Adrenal gland (tissue), 12 donors: Measurements from ENCODE around the gene EXD3. TPM values are rescaled to one million over a fixed set of nuclear protein-coding genes. Genes with fewer than 3 reads are reported as not detected.
A peak's percentile ranks its signal among the peaks of the same experiment; 100 is the strongest.
"Not testable (repeated sequence)": the region's sequence is repeated elsewhere in the genome, so short reads cannot be mapped to it uniquely, and the experiment has no call there.

ENCODE experiments used
- DNase-seq, 7 donors: peaks; one replicate each; pipeline ENCODE4 v3.0.0-alpha.2; 2019 to 2020
- H3K27ac ChIP-seq, 5 donors: fragments of 200-600 bp; sonication (generic) in 4 of 5; 1 replicate in 3 of 5; 2 replicates in 2 of 5; pipeline versions ENCODE4 v1.5.1 to v1.8.0; 2016 to 2020; ENCODE audit warnings: mild to moderate bottlenecking in 1 of 5
- H3K27me3 ChIP-seq: fragments of 200-600 bp; 2 replicates; pipeline ENCODE4 v1.8.0; 2021
- H3K36me3 ChIP-seq, 2 donors: fragments of 200-600 bp; replicated peaks in 1 of 2; 1 replicate in 1 of 2; 2 replicates in 1 of 2; pipeline versions ENCODE4 v1.5.1 to v1.8.0; 2018 to 2022
- H3K4me1 ChIP-seq, 2 donors: fragments of 200-600 bp; replicated peaks in 1 of 2; 1 replicate in 1 of 2; 2 replicates in 1 of 2; pipeline versions ENCODE4 v1.5.1 to v1.8.0; 2018 to 2021
- H3K4me3 ChIP-seq, 4 donors: fragments of 200-600 bp; sonication (generic) in 3 of 4; one replicate each; pipeline ENCODE4 v1.5.1; 2016 to 2018
- H3K9me3 ChIP-seq, 3 donors: fragments of 200-600 bp; sonication (generic) in 1 of 3; replicated peaks in 1 of 3; 1 replicate in 2 of 3; 2 replicates in 1 of 3; pipeline versions ENCODE4 v1.5.1 to v1.8.0; 2016 to 2021
- CTCF ChIP-seq, 6 experiments: fragments of 450-650 bp in 4 of 6; fragments of 200-600 bp in 2 of 6; sonication (generic) in 1 of 6; IDR thresholded peaks; 1 replicate in 5 of 6; 2 replicates in 1 of 6; pipeline versions ENCODE4 v1.5.1 to v1.8.0; 2016 to 2021; ENCODE audit warnings: antibody characterized with exemption in 6 of 6, mild to moderate bottlenecking in 2 of 6, moderate library complexity in 1 of 6
- POLR2A ChIP-seq, 2 donors: fragments of 450-650 bp; IDR thresholded peaks; one replicate each; pipeline ENCODE4 v1.6.1; 2017; ENCODE audit warnings: antibody characterized with exemption in 2 of 2, mild to moderate bottlenecking in 2 of 2, moderate library complexity in 1 of 2
- WGBS, 4 donors: extraction: QIAGEN DNeasy Blood & Tissue Kit in 2 of 4; methylation state at CpG; one replicate each; pipeline versions ENCODE4 v1.1.5 to v1.1.7; 2013 to 2017; 5-methylcytosine and 5-hydroxymethylcytosine counted together
- intact Hi-C, 2 donors: fragments of 100-400 bp; cut with DNase I; formaldehyde crosslinking; loops; one replicate each; pipeline versions ENCODE4 v1.14.1 to v1.15.0; 2022 to 2023
- polyA plus RNA-seq, 3 donors: library from polyadenylated mRNA; stranded (reverse); fragments of 200-250 nt in 2 of 3; fragments of 350-450 nt in 1 of 3; fragmentation: Illumina TruSeq in 1 of 3; extraction: RNeasy Lipid Tissue Mini Kit (QIAGEN cat#74804) in 1 of 3; gene quantifications; one replicate each; pipeline ENCODE4 v1.2.3, GENCODE V29; 2013 to 2014
- total RNA-seq, 9 donors: library from RNA; depleted of rRNA in 4 of 9; stranded (reverse); fragments of >200 nt in 4 of 9; fragments of 120-200 nt in 1 of 9; fragmentation: NEBNext Ultra II Directional in 1 of 9; extraction: Animal tissue kit (Norgen Biotek cat#: 25700) in 1 of 9; gene quantifications; one replicate each; pipeline versions ENCODE4 v1.1.0 to v1.2.4, GENCODE V29; 2013 to 2023
- donor health status: healthy with polysubstance abuse.
- donor health status: Bipolar disorder and iron deficiency.
- donor health status: DM: yes; HTN: yes; CAD: no.
- donor health status: DM: no; HTN: no; CAD: no.
- donor health status: DM: no; HTN: no; CAD: no.
- donor health status: DM: yes; HTN: yes; CAD: no.

Gene EXD3
- total and polyA plus RNA-seq, 12 donors, result 1.2 to 111 (median 23.9) TPM

DNA sequence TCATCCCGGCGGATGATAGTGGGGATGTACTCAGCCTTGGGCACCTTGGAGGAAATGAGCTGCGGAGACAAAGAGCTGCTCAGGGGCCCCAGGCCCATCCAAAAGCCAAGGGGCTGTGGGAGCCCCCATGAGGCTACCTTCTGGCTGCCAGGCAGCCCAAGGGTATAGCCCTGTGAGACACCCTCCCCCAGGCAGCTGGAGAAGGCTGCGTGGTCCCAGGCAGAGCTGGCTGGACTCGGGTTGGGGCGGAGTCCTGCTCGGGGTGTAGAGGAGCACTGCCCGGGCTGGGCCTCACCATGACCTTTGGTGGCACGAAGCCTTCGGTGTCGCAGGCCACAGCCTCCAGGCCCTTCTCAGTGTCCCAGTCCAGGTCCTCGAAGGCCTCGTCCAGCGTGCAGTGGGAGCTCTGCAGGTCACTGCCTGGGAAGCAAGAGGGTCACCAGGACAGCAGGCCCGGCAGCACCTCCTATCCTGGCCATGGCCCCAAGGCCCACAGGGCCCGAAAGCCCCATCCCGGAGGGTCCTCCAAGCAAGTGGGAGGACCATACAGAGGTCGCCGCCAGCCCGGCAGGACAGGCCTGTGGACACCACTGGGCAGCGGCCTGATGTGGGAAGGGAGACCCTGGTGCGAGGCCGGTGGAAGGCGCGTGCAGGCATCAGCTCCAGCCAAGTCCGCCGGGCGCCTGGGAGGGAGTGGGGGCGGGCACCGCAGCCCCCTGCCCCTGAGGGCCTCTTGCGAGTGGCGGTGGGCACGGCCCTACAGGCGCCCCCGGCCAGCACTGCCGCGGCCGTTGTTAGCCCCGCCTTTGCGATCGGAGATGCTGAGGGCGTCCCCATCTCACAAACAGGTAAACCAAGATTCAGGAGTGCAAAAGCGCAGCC is 30.0 kb upstream of the EXD3 start:
- peaks cover 0 to 14% of the 10 kb centered on the region in 2 donors for H3K36me3 ChIP-seq
- DNase-seq, result peak in 4 of 7 donors; percentile 24 to 51 (median 27)
- no peaks in the 10 kb centered on the region for H3K9me3 ChIP-seq
- no peak for TF ChIP-seq CTCF (IDR thresholded peaks at IDR 0.05)
- no peak for TF ChIP-seq POLR2A (IDR thresholded peaks at IDR 0.05)
- no peaks in the 10 kb centered on the region for H3K27me3 ChIP-seq
- H3K27ac ChIP-seq, result no peak overlapping the region
- H3K4me1 ChIP-seq, result peaks cover 10 to 15% of the 10 kb centered on the region in 2 donors
- WGBS, 4 donors, result 82 to 97% (median 86%) methylated on average over 6 to 43 of the region's 43 CpGs
- H3K4me3 ChIP-seq, result peak overlapping the region in 1 of 4 donors; percentile 20
- intact Hi-C loops, result no loop called here

- intact Hi-C loops, result no loop called here
- peaks cover 0 to 12% of the 10 kb centered on the region in 2 donors for H3K36me3 ChIP-seq
- DNase-seq, result peak in 3 of 7 donors; percentile 18 to 33 (median 18)
Observed at GRCh38 chr9:137452006-137452760, 29.2 kb upstream of the EXD3 start.

DNA sequence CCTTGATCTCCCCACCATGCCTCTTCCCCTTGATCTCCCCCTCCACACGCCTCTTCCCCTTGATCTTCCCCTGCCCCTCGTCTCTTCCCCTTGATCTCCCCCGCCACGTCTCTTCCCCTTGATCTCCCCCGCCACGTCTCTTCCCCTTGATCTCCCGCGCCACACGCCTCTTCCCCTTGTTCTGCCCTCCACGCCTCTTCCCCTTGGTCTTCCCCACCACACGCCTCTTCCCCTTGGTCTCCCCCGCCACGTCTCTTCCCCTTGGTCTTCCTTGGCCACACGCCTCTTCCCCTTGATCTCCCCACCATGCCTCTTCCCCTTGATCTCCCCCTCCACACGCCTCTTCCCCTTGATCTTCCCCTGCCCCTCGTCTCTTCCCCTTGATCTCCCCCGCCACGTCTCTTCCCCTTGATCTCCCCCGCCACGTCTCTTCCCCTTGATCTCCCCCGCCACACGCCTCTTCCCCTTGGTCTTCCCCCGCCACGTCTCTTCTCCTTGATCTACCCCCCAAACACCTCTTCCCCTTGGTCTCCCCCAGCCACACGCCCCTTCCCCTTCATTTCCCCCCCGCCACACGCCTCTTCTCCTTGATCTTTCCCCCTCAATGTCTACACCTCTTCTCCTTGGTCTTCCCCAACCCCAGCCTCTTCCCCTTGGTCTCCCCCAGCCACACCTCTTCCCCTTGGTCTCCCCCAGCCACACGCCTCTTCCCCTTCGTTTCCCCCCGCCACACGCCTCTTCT is 28.5 kb upstream of the EXD3 start:
- H3K36me3 ChIP-seq, H3K9me3 ChIP-seq, intact Hi-C loops, DNase-seq, H3K4me3 ChIP-seq, H3K27me3 ChIP-seq, H3K27ac ChIP-seq: not testable (repeated sequence)
- H3K4me1 ChIP-seq, result peaks cover 10 to 15% of the 10 kb centered on the region in 2 donors
- 77 to 93% (median 83%) methylated on average over 4 to 15 of the region's 31 CpGs for WGBS, 4 donors

More at GRCh38 chr9:137452006-137452760, 29.2 kb upstream of the EXD3 start:
- Histone ChIP-seq H3K27ac (no peak overlapping the region), H3K4me3 (no peak overlapping the region), H3K9me3 (no peaks in the 10 kb centered on the region), H3K4me1 (peaks cover 10 to 15% of the 10 kb centered on the region in 2 donors), H3K27me3 (no peaks in the 10 kb centered on the region)
- TF ChIP-seq POLR2A (IDR thresholded peaks at IDR 0.05) (no peak), CTCF (IDR thresholded peaks at IDR 0.05) (no peak)
- WGBS, 4 donors, result 85 to 96% (median 89%) methylated on average over 12 to 17 of the region's 17 CpGs

- H3K4me3 ChIP-seq, H3K36me3 ChIP-seq, H3K27me3 ChIP-seq, intact Hi-C loops, H3K27ac ChIP-seq, H3K9me3 ChIP-seq: not testable (repeated sequence)
- peak in 1 of 7 donors; percentile 10 for DNase-seq
- 81 to 91% (median 88%) methylated on average over 11 to 22 of the region's 24 CpGs for WGBS, 4 donors
- peaks cover 10 to 15% of the 10 kb centered on the region in 2 donors for H3K4me1 ChIP-seq
Observed at GRCh38 chr9:137450539-137451222, 27.7 kb upstream of the EXD3 start.
